Bronchial epithelial cell (primary cell): Measurements from ENCODE around the gene DCLRE1C. TPM values are rescaled to one million over a fixed set of nuclear protein-coding genes. Genes with fewer than 3 reads are reported as not detected.
"Not testable (repeated sequence)": the region's sequence is repeated elsewhere in the genome, so short reads cannot be mapped to it uniquely, and the experiment has no call there.

ENCODE experiments used
- DNase-seq: peaks from one replicate; pipeline ENCODE4 v3.0.0-alpha.2; 2010; ENCODE audit warnings: low read depth
- FAIRE-seq: peaks from 2 replicates; lab custom pipeline; 2011; peaks lifted over from hg19 to GRCh38; lab: Jason Lieb, UNC
- H3K27me3 ChIP-seq: 2 replicates; pipeline ENCODE4 v1.5.1; 2011; ENCODE audit warnings: low read length; ENCODE audit not compliant: control insufficient read depth, insufficient read depth
- H3K36me3 ChIP-seq: 2 replicates; pipeline ENCODE4 v1.5.1; 2011; ENCODE audit warnings: low read length; ENCODE audit not compliant: control insufficient read depth, insufficient read depth
- H3K4me3 ChIP-seq: 2 replicates; pipeline ENCODE4 v1.5.1; 2011; ENCODE audit warnings: mild to moderate bottlenecking, low read depth, low read length, control low read depth
- total RNA-seq: library from RNA; depleted of rRNA; stranded (reverse); fragments of >200 nt; gene quantifications from 2 replicates; pipeline ENCODE4 v1.2.1, GENCODE V29; 2014
- TF ChIP-seq, protein P1 (sequence below): IDR thresholded peaks from 2 replicates; pipeline ENCODE4 v1.5.1; 2011; ENCODE audit warnings: mild to moderate bottlenecking, moderate library complexity, low read length, control low read depth, inconsistent platforms; ENCODE audit not compliant: insufficient read depth, severe bottlenecking

Gene DCLRE1C
- total RNA-seq, 1 donor from 2014 or later: 9.0 TPM

DNA sequence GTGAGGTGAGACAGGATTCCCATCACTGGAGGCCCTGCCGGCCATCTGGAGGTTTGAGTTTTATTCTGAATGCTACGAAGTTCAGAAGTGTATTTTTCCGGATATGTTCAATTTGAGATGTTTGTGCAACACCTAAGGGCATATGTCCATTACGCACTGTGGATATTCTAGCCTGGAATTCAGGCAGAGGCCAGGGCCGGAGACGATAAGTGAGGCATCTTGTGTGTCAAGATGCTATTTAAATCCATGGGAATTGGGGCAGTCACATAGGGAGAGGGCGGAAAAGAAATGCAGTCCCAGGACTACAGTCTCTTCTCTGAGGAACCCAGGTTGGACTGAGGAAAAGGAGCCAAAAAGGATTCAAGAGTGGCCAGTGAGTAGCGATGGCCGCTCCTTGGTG is 77.1 kb downstream of the DCLRE1C start:
- TF ChIP-seq, protein P1, sequence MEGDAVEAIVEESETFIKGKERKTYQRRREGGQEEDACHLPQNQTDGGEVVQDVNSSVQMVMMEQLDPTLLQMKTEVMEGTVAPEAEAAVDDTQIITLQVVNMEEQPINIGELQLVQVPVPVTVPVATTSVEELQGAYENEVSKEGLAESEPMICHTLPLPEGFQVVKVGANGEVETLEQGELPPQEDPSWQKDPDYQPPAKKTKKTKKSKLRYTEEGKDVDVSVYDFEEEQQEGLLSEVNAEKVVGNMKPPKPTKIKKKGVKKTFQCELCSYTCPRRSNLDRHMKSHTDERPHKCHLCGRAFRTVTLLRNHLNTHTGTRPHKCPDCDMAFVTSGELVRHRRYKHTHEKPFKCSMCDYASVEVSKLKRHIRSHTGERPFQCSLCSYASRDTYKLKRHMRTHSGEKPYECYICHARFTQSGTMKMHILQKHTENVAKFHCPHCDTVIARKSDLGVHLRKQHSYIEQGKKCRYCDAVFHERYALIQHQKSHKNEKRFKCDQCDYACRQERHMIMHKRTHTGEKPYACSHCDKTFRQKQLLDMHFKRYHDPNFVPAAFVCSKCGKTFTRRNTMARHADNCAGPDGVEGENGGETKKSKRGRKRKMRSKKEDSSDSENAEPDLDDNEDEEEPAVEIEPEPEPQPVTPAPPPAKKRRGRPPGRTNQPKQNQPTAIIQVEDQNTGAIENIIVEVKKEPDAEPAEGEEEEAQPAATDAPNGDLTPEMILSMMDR: no peak
- DNase-seq: no peak
- Histone ChIP-seq H3K36me3 (no peaks in the 10 kb centered on the region), H3K27me3 (no peaks in the 10 kb centered on the region), H3K4me3 (no peak overlapping the region)
- no peak for FAIRE-seq

DNA sequence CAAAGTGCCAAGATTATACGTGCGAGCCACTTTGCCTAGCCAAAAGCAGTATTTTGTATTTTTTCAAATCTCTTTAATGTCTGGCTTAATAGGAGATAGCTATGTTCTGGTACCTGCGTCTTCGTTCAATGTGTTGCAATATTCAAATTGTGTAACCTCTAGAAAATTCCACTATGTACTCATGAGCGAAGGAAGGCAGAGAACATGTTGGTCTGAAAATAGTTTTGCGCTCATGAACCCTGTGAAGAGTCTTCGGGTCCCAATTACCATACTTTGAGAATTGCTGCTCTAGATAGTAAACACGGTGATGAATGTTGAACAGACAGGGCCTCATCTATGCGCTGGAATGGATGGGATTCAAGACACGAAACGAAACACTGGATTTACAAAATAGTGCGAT is 78.0 kb downstream of the DCLRE1C start:
- FAIRE-seq (no peak), DNase-seq (no peak)
- Histone ChIP-seq H3K4me3 (no peak overlapping the region), H3K27me3 (no peaks in the 10 kb centered on the region), H3K36me3 (no peaks in the 10 kb centered on the region)
- TF ChIP-seq, protein P1: no peak

GRCh38 chr10:14873090-14873760 is 80.7 kb downstream of the DCLRE1C start:
- no peak overlapping the region for H3K4me3 ChIP-seq
- H3K36me3 ChIP-seq: no peaks in the 10 kb centered on the region
- TF ChIP-seq, protein P1: no peak
- H3K27me3 ChIP-seq: no peaks in the 10 kb centered on the region
- DNase-seq (peak; percentile 57), FAIRE-seq (no peak)

GRCh38 chr10:14864871-14865270 is 89.0 kb downstream of the DCLRE1C start:
- H3K4me3 ChIP-seq, DNase-seq, H3K36me3 ChIP-seq, H3K27me3 ChIP-seq, FAIRE-seq: not testable (repeated sequence)

DNA sequence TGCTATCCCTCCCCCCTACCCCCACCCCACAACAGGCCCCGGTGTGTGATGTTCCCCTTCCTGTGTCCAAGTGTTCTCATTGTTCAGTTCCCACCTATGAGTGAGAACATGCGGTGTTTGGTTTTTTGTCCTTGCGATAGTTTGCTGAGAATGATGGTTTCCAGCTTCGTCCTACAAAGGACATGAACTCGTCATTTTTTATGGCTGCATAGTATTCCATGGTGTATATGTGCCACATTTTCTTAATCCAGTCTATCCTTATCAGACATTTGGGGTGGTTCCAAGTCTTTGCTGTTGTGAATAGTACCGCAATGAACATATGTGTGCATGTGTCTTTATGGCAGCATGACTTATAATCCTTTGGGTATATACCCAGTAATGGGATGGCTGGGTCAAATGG is 89.4 kb downstream of the DCLRE1C start:
- H3K36me3 ChIP-seq, FAIRE-seq: not testable (repeated sequence)

DNA sequence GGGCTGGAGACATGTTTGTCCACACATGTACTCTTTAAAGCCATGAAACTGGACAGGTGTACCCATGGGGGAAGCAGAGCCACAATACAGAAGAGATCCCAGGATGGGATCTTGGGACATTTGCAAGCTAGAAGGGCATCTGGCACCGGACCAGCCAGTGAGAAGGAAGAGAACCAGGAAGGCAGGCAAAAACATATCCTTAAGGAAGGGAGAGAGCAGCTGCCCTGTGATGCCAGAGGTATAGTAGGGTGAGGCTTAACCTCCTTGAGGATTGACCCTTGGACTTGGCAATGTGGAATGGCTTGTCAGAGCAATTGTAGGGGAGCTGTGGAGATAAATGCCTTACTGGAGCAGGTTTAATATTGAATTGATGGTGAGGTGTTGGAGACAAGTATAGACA is 93.1 kb downstream of the DCLRE1C start:
- DNase-seq: no peak
- no peak overlapping the region for H3K4me3 ChIP-seq
- H3K27me3 ChIP-seq: no peaks in the 10 kb centered on the region
- TF ChIP-seq, protein P1: no peak
- no peak for FAIRE-seq
- peaks cover 1% of the 10 kb centered on the region for H3K36me3 ChIP-seq

More for the DNA sequence above, 89.4 kb downstream of the DCLRE1C start:
- not testable (repeated sequence) for H3K4me3 ChIP-seq, H3K27me3 ChIP-seq, DNase-seq

DNA sequence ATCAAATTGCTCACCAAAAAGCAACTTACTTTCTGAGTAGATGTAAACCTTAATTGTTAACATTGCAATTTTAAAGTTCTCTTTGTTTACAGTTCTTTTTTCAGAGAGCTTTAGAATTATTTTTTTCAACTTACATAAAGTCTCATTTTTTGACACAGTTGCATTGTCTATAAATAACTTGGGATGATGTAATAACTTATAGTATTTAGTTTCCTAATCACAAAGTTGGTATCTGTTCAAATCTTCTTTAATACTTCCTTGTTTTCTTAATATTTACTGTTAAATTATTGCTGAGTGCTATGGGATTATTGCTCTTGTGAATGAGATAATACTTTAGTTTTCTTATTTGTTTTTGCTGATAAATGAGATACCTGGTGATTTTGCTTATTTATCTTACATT is 94.1 kb downstream of the DCLRE1C start:
- TF ChIP-seq, protein P1: no peak
- FAIRE-seq (no peak), DNase-seq (no peak)
- Histone ChIP-seq H3K27me3 (no peaks in the 10 kb centered on the region), H3K36me3 (peaks cover 1% of the 10 kb centered on the region), H3K4me3 (no peak overlapping the region)
